Right renal pelvis (tissue), 4 donors: Measurements from ENCODE around the gene GMDS. TPM values are rescaled to one million over a fixed set of nuclear protein-coding genes. Genes with fewer than 3 reads are reported as not detected.

ENCODE experiments used
- DNase-seq, 4 donors: peaks; one replicate each; pipeline ENCODE4 v3.0.0-alpha.2; 2013; ENCODE audit warnings: low read depth in 4 of 4, low spot score in 3 of 4, missing footprints in 1 of 4
- polyA plus RNA-seq, 4 donors: library from polyadenylated mRNA; unstranded; fragments of 120-200 nt; gene quantifications; one replicate each; pipeline ENCODE4 v1.2.1, GENCODE V29; 2013; ENCODE audit not compliant: insufficient read length in 4 of 4

GMDS gene
- polyA plus RNA-seq, 4 donors, result 67.7 to 86.0 (median 77.9) TPM

GRCh38 chr6:1576166-1576565, 669.2 kb downstream of the GMDS start:
- DNase-seq, result no peak

GRCh38 chr6:1575210-1576041, 670.0 kb downstream of the GMDS start:
- DNase-seq, result peak in 1 of 4 donors; percentile 35

DNA sequence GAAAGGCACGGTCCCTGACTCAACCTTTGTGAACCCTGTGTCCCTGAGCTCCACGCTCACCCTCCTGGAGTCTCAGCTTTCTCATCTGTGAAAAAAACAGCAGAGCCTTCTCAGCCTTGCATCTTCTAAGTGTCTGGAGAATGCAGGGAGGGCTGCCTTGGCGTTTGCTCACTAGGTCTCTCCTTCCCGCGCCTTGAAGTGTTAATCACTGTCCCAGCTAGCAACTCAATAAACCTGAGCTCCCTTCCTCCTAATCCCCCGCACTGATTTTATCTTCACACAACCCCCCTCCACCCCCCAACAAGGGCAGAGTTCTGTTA, 670.6 kb downstream of the GMDS start:
- no peak for DNase-seq

DNA sequence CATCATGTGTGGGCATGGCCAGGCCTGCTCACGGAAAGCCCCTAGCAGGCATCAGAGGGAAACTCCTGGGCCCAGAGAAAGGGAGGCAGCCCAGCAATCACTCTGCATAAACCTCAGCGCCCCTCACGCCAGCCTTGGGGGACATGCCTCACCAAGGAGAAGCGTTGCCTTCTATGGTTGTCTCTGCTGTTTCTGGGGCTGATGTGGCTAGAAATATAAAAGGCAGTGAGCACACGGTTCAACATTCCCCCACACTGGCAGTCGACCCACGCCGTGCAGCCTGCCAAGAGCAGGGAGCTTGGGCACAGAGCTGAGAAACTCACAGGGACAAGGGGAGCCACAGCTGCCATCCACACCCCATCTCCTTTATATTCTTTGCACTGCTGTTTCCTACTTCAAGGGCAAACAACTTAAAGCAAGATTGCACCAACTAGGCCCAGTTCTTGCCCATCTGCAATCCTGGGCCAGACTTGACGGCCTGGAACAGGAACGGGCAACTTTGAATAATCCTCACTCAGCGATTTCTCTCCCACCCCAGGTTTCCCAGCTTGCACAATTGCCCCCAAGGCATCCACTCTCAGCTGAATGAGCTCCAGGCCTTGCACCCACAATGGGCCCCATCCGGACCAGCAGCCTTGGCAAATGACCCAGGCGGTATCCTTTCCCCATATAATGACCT, 671.2 kb downstream of the GMDS start:
- DNase-seq, result no peak
